ENCODE measurements around the gene JAM3. TPM values are rescaled to one million over a fixed set of nuclear protein-coding genes. Genes with fewer than 3 reads are reported as not detected.

JAM3 gene
- total RNA-seq, 1 donor from 2014 or later: 101 TPM

DNA sequence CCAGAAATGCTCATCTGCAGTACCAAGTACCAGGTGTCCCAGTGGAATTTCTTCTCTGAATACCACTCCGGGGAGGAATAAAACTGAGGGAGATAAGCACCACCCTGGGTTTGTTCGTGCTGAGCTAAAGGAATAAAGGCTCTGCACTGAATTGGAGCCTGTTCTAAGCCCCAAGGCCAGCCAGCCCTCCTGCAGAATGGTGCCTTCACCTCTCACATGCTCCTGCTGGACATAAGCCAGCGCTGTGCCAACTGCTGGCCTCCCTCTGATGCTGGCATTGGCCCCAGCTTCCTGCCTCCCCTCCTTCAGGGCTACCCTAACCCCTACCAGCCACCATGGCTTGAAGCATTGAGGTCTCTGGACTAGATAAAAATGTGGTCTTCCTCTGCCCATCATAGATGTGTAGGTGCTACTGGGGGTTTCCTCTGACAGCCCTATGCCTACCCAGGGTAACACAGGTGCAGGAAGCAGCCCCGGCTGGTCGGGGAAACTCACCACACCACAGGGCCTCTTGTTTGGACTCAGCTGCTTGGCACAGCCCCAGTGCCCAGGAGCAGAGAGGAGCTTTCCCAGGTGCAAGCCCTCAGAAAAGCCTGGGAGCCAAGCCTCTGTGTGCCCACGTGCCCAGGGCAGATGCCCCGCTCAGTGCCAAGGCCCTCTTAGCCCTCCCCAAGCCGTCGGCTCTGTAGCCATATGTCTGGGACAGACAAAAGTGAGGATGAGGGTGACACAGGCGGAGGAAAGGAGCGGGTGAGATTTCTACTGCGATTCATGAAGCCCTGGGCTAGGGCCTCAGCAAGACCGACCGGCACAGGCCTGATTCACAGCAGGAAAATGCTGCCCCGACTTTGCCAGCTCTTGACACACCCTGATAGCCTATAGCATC lies 34.1 kb upstream of the JAM3 start:
- Mint-ChIP-seq H3K4me1 (ENCODE audit: low read depth, unreplicated experiment) (peaks cover 46% of the 10 kb centered on the region), H3K27ac (ENCODE audit: unreplicated experiment) (peak overlapping the region; percentile 100), H3K36me3 (ENCODE audit: unreplicated experiment) (no peaks in the 10 kb centered on the region), H3K27me3 (ENCODE audit: unreplicated experiment) (peaks cover 22% of the 10 kb centered on the region), H3K4me3 (ENCODE audit: unreplicated experiment) (peak overlapping the region; percentile 34), H3K9me3 (ENCODE audit: unreplicated experiment) (peaks cover 20% of the 10 kb centered on the region)
- TF ChIP-seq, protein P1, sequence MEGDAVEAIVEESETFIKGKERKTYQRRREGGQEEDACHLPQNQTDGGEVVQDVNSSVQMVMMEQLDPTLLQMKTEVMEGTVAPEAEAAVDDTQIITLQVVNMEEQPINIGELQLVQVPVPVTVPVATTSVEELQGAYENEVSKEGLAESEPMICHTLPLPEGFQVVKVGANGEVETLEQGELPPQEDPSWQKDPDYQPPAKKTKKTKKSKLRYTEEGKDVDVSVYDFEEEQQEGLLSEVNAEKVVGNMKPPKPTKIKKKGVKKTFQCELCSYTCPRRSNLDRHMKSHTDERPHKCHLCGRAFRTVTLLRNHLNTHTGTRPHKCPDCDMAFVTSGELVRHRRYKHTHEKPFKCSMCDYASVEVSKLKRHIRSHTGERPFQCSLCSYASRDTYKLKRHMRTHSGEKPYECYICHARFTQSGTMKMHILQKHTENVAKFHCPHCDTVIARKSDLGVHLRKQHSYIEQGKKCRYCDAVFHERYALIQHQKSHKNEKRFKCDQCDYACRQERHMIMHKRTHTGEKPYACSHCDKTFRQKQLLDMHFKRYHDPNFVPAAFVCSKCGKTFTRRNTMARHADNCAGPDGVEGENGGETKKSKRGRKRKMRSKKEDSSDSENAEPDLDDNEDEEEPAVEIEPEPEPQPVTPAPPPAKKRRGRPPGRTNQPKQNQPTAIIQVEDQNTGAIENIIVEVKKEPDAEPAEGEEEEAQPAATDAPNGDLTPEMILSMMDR (IDR thresholded peaks at IDR 0.05; ENCODE audit: partially characterized antibody, unreplicated experiment): no peak
- DNase-seq: no peak

DNA sequence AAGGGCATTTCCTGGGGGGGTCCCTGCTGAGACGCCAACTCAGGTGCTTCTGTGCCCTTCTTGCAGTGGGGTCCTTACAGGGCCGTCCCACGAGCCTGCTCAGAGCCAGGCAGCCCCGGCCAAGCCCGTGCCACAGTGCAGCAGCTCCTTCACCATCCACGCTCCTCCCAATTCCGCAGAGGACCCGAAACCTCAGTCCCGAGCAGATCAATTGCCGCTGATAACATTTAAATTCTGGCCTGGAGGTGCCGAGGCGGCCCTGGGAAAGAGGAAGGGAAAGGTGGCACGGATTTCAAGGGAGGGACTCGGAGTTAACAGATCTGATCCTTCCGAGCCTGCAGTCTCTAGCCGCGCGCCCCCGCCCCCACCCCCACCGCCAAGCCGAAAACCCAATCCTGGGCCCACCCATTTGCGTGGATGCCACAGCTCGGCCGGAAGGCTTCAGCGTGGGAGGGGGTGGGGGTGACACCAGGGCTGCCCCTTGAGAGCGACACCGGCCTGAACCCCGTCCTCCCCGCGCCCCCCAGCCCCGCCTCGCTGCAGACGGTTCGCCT lies 32.3 kb upstream of the JAM3 start:
- TF ChIP-seq, protein P1 (IDR thresholded peaks at IDR 0.05; ENCODE audit: partially characterized antibody, unreplicated experiment): no peak
- H3K27me3 Mint-ChIP-seq (ENCODE audit: unreplicated experiment): peaks cover 19% of the 10 kb centered on the region
- H3K36me3 Mint-ChIP-seq (ENCODE audit: unreplicated experiment): no peaks in the 10 kb centered on the region
- peak; percentile 49 for DNase-seq
- peak overlapping the region; percentile 82 for H3K27ac Mint-ChIP-seq (ENCODE audit: unreplicated experiment)
- peak overlapping the region; percentile 84 for H3K4me3 Mint-ChIP-seq (ENCODE audit: unreplicated experiment)
- H3K4me1 Mint-ChIP-seq (ENCODE audit: low read depth, unreplicated experiment): peaks cover 63% of the 10 kb centered on the region
- H3K9me3 Mint-ChIP-seq (ENCODE audit: unreplicated experiment): peaks cover 22% of the 10 kb centered on the region

- Mint-ChIP-seq H3K9me3 (ENCODE audit: unreplicated experiment) (peaks cover 15% of the 10 kb centered on the region), H3K27me3 (ENCODE audit: unreplicated experiment) (peaks cover 15% of the 10 kb centered on the region), H3K4me3 (ENCODE audit: unreplicated experiment) (peak overlapping the region; percentile 84), H3K36me3 (ENCODE audit: unreplicated experiment) (no peaks in the 10 kb centered on the region), H3K27ac (ENCODE audit: unreplicated experiment) (peak overlapping the region; percentile 80), H3K4me1 (ENCODE audit: low read depth, unreplicated experiment) (peaks cover 61% of the 10 kb centered on the region)
- peak; percentile 75 for DNase-seq
- TF ChIP-seq, protein P1 (IDR thresholded peaks at IDR 0.05; ENCODE audit: partially characterized antibody, unreplicated experiment): no peak
Observed at GRCh38 chr11:134037046-134037908, 31.6 kb upstream of the JAM3 start.

GRCh38 chr11:134038897-134039470 lies 29.9 kb upstream of the JAM3 start:
- Mint-ChIP-seq H3K27me3 (ENCODE audit: unreplicated experiment) (peaks cover 10% of the 10 kb centered on the region), H3K27ac (ENCODE audit: unreplicated experiment) (peak overlapping the region; percentile 84), H3K36me3 (ENCODE audit: unreplicated experiment) (no peaks in the 10 kb centered on the region), H3K4me1 (ENCODE audit: low read depth, unreplicated experiment) (peaks cover 54% of the 10 kb centered on the region), H3K4me3 (ENCODE audit: unreplicated experiment) (peak overlapping the region; percentile 72), H3K9me3 (ENCODE audit: unreplicated experiment) (peaks cover 13% of the 10 kb centered on the region)
- DNase-seq: no peak
- TF ChIP-seq, protein P1 (IDR thresholded peaks at IDR 0.05; ENCODE audit: partially characterized antibody, unreplicated experiment): no peak

All from glutamatergic neuron (in vitro differentiated cells).